ENCODE measurements around the gene TMEM11. TPM values are rescaled to one million over a fixed set of nuclear protein-coding genes. Genes with fewer than 3 reads are reported as not detected.

Gene TMEM11
- total RNA-seq, 1 experiment from 2014 or later = 32.5 TPM

GRCh38 chr17:21163101-21163500 is 50.9 kb downstream of the TMEM11 start:
- Histone ChIP-seq H2AK5ac (ENCODE audit: insufficient read length, low read length) (no peak overlapping the region), H3K9ac (ENCODE audit: extremely low read depth, insufficient read length, low read length) (no peak overlapping the region), H3T11ph (ENCODE audit: low read length) (no peak overlapping the region), H4K5ac (ENCODE audit: insufficient read length, low read depth, low read length) (no peak overlapping the region), H4K8ac (replicated peaks; ENCODE audit: insufficient read length, low read depth, low read length) (no peak overlapping the region), H3K27me3 (ENCODE audit: insufficient read depth, low read length) (no peaks in the 10 kb centered on the region), H3K56ac (ENCODE audit: insufficient read length, low read depth, low read length) (no peak overlapping the region), H2AFZ (ENCODE audit: low read length) (no peak overlapping the region), H3K4ac (ENCODE audit: low read depth, low read length) (no peak overlapping the region), H3K4me2 (ENCODE audit: insufficient read depth, insufficient read length, low read length) (no peak overlapping the region), H2BK20ac (ENCODE audit: low read depth, low read length, poor library complexity, severe bottlenecking) (no peak overlapping the region), H3K18ac (ENCODE audit: insufficient read length, low read depth, low read length) (no peak overlapping the region), H3K79me2 (ENCODE audit: insufficient read depth, low read length) (no peaks in the 10 kb centered on the region), H3K9me3 (ENCODE audit: control insufficient read depth, low read depth, low read length) (no peaks in the 10 kb centered on the region), H4K20me1 (ENCODE audit: control insufficient read depth, insufficient read depth, insufficient read length) (no peaks in the 10 kb centered on the region), H2BK120ac (ENCODE audit: low read depth, low read length, poor library complexity, severe bottlenecking) (no peak overlapping the region), H2BK5ac (ENCODE audit: insufficient read length, low read length) (no peak overlapping the region), H3K4me1 (ENCODE audit: insufficient read depth, low read length) (no peaks in the 10 kb centered on the region), H3K27ac (ENCODE audit: insufficient read length, low read depth, low read length) (no peak overlapping the region), H3K23ac (ENCODE audit: insufficient read length, low read depth, low read length) (no peak overlapping the region), H2BK15ac (ENCODE audit: low read depth, low read length) (no peak overlapping the region), H3K23me2 (ENCODE audit: insufficient read length, low read depth, low read length, poor library complexity, severe bottlenecking) (no peaks in the 10 kb centered on the region), H3K79me1 (ENCODE audit: insufficient read depth, low read depth, low read length, poor library complexity, severe bottlenecking) (no peaks in the 10 kb centered on the region), H2BK12ac (ENCODE audit: insufficient read length, low read depth, low read length) (no peak overlapping the region), H3K14ac (ENCODE audit: insufficient read depth, low read length) (no peak overlapping the region), H4K91ac (ENCODE audit: insufficient read length, low read depth, low read length) (no peak overlapping the region)
- DNase-seq = no peak
- no CpG with 5 or more reads among the region's 6 CpGs for WGBS (ENCODE audit: extremely low coverage, insufficient read length, low lambda C conversion rate)
- no peaks in the 10 kb centered on the region for H3K27me3 Mint-ChIP-seq (ENCODE audit: low read depth)
- TF ChIP-seq CTCF (conservative IDR thresholded peaks at IDR 0.05) = peak; percentile 41; the same call in 2 of the 3 replicates
- H3K9me3 Mint-ChIP-seq = no peaks in the 10 kb centered on the region
- no peak overlapping the region for H3K4me3 Mint-ChIP-seq
- no peaks in the 10 kb centered on the region; a peak in 2 of 7 replicates for H3K36me3 Mint-ChIP-seq (ENCODE audit: insufficient read depth in 1 of 3, low read depth in 3 of 3)
- H3K27ac Mint-ChIP-seq = no peak overlapping the region
- no peaks in the 10 kb centered on the region for H3K4me1 Mint-ChIP-seq
